Measurements from ENCODE around the gene LSAMP. TPM values are rescaled to one million over a fixed set of nuclear protein-coding genes. Genes with fewer than 3 reads are reported as not detected.

Gene LSAMP
- total RNA-seq, 1 experiment from 2014 or later, result 0.90 TPM

- no peak overlapping the region for H2BK12ac ChIP-seq (ENCODE audit: insufficient read length, low read depth, low read length)
- H2AFZ ChIP-seq (ENCODE audit: low read length), result no peak overlapping the region
- H4K8ac ChIP-seq (replicated peaks; ENCODE audit: insufficient read length, low read depth, low read length), result no peak overlapping the region
- no peak overlapping the region for H3T11ph ChIP-seq (ENCODE audit: low read length)
- no peak for DNase-seq
- H2BK20ac ChIP-seq (ENCODE audit: low read depth, low read length, poor library complexity, severe bottlenecking), result no peak overlapping the region
- Mint-ChIP-seq H3K4me3 (no peak overlapping the region), H3K27me3 (ENCODE audit: low read depth) (no peaks in the 10 kb centered on the region), H3K36me3 (ENCODE audit: insufficient read depth in 1 of 3, low read depth in 3 of 3) (no peaks in the 10 kb centered on the region), H3K9me3 (no peaks in the 10 kb centered on the region), H3K4me1 (peaks cover 6 to 17% of the 10 kb centered on the region in 2 experiments; a peak in 3 of 4 replicates), H3K27ac (no peak overlapping the region)
- H4K20me1 ChIP-seq (ENCODE audit: control insufficient read depth, insufficient read depth, insufficient read length), result no peaks in the 10 kb centered on the region
- WGBS (ENCODE audit: extremely low coverage, insufficient read length, low lambda C conversion rate), result no CpG with 5 or more reads among the region's 4 CpGs
- H4K5ac ChIP-seq (ENCODE audit: insufficient read length, low read depth, low read length), result no peak overlapping the region
- no peaks in the 10 kb centered on the region for H3K79me1 ChIP-seq (ENCODE audit: insufficient read depth, low read depth, low read length, poor library complexity, severe bottlenecking)
- no peak overlapping the region for H2AK5ac ChIP-seq (ENCODE audit: insufficient read length, low read length)
- no peak overlapping the region for H2BK5ac ChIP-seq (ENCODE audit: insufficient read length, low read length)
- TF ChIP-seq CTCF (conservative IDR thresholded peaks at IDR 0.05), result no peak
- H4K91ac ChIP-seq (ENCODE audit: insufficient read length, low read depth, low read length), result no peak overlapping the region
- H3K27me3 ChIP-seq (ENCODE audit: insufficient read depth, low read length), result no peaks in the 10 kb centered on the region
- H3K4me1 ChIP-seq (ENCODE audit: insufficient read depth, low read length), result no peaks in the 10 kb centered on the region
- no peak overlapping the region for H3K4ac ChIP-seq (ENCODE audit: low read depth, low read length)
- no peak overlapping the region for H3K27ac ChIP-seq (ENCODE audit: insufficient read length, low read depth, low read length)
- no peaks in the 10 kb centered on the region for H3K9me3 ChIP-seq (ENCODE audit: control insufficient read depth, low read depth, low read length)
- no peaks in the 10 kb centered on the region for H3K23me2 ChIP-seq (ENCODE audit: insufficient read length, low read depth, low read length, poor library complexity, severe bottlenecking)
- no peak overlapping the region for H3K14ac ChIP-seq (ENCODE audit: insufficient read depth, low read length)
- no peak overlapping the region for H2BK120ac ChIP-seq (ENCODE audit: low read depth, low read length, poor library complexity, severe bottlenecking)
- no peak overlapping the region for H3K4me2 ChIP-seq (ENCODE audit: insufficient read depth, insufficient read length, low read length)
- no peak overlapping the region for H3K56ac ChIP-seq (ENCODE audit: insufficient read length, low read depth, low read length)
- H2BK15ac ChIP-seq (ENCODE audit: low read depth, low read length), result no peak overlapping the region
- no peaks in the 10 kb centered on the region for H3K79me2 ChIP-seq (ENCODE audit: insufficient read depth, low read length)
- H3K9ac ChIP-seq (ENCODE audit: extremely low read depth, insufficient read length, low read length), result no peak overlapping the region
- no peak overlapping the region for H3K18ac ChIP-seq (ENCODE audit: insufficient read length, low read depth, low read length)
- no peak overlapping the region for H3K23ac ChIP-seq (ENCODE audit: insufficient read length, low read depth, low read length)
Observed at GRCh38 chr3:116051040-116051439, 394.2 kb downstream of the LSAMP start.
